UCSD-AML1 (cell line): Measurements from ENCODE around the gene AVPR2.

Source experiments
- DNase-seq: peaks from one replicate; lab custom pipeline; 2025; ENCODE audit not compliant: unreplicated experiment; lab: John Stamatoyannopoulos, UW

AVPR2 gene

DNA sequence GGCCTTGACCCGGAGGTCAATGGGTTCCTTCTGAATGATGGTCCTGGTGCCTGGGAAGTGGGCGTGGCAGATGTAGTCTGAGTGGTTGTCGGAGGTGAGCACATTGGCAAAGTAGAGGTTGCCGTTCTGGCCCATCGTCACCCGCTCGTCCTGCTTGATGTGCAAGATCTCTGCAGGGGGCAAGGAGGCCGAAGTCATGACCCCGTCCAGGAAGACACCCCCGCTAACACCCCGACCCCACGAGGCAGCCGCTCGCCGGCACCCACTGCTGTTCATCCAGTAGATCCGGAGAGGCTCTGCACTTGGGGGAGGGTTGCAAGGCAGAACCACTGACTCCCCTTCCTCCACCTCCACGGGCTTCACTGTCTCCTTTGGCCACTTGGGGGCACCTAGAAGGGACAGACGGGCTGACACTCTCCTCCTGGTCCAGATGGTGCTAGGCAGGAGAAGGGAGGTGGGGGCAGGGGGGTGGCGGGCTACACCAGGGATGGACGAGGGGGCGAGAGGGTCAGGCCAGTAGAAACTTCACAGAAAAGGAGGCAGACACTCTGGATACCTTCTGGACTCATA, 33.6 kb upstream of the AVPR2 start:
- DNase-seq = no peak

- DNase-seq = no peak
Measured at GRCh38 chrX:153871451-153871850, 33.0 kb upstream of the AVPR2 start.

GRCh38 chrX:153871946-153872878, 32.3 kb upstream of the AVPR2 start:
- DNase-seq = no peak

DNA sequence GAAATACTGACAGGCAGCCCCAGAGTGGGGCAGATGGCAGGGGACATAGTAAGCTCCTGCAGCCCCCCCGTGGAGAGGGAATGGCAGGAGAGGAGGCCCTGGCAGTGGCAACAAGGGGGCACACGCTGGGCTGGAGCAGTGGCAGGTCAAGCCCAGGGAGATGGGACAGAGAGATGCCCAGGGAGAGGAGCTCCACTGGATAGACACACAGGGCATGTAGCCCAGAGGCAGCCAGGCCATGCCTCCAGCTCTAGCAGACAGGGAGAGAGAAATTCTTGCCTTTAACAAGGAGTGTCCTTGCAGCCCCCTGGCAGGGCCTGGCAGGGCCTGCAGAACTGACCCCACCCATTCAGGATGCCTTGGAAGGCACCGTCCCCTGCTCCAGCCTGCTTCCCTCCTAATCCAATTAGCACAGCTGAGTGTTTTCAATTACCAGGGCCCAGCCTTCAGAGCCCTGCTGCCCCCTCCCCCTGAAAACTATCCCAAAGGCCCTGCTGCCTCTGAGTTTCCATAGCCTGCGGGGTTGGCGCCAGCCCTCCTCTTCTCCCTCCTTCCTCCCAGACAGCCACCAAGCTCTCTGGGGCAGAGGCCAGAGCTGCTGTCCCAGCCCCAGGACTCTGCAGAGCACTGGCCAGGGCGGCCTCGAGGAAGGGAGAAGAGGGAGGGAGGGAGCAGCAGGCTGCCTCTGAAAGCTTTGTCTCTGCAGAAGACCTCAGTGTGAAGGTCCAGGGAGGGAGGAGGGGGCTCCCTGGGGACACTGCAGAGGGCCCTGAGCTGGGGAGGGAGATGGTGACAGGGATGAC, 31.0 kb upstream of the AVPR2 start:
- no peak for DNase-seq

GRCh38 chrX:153874085-153874365, 30.4 kb upstream of the AVPR2 start:
- no peak for DNase-seq

GRCh38 chrX:153874366-153875125, 29.9 kb upstream of the AVPR2 start:
- DNase-seq = no peak

GRCh38 chrX:153875391-153876111, 28.9 kb upstream of the AVPR2 start:
- DNase-seq = peak; percentile 65

DNA sequence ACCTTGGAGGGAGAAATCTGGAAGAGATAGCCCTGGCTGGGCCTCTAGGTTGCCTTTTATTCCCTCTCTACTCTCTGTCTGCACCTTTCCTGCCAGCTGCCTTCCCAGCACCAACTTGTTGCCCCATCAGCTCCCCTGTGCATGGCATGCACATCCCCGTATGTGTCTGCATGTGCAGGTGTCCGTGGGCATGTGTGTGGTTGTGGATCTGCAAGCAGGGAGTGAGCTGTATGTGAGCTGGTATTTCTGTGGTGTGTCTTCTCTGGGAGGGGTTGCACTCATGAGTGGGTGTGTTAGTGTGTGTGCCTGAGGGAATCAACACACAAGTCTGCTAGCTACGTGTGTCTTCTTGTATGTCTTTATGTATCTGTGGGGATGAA, 28.4 kb upstream of the AVPR2 start:
- DNase-seq = no peak

DNA sequence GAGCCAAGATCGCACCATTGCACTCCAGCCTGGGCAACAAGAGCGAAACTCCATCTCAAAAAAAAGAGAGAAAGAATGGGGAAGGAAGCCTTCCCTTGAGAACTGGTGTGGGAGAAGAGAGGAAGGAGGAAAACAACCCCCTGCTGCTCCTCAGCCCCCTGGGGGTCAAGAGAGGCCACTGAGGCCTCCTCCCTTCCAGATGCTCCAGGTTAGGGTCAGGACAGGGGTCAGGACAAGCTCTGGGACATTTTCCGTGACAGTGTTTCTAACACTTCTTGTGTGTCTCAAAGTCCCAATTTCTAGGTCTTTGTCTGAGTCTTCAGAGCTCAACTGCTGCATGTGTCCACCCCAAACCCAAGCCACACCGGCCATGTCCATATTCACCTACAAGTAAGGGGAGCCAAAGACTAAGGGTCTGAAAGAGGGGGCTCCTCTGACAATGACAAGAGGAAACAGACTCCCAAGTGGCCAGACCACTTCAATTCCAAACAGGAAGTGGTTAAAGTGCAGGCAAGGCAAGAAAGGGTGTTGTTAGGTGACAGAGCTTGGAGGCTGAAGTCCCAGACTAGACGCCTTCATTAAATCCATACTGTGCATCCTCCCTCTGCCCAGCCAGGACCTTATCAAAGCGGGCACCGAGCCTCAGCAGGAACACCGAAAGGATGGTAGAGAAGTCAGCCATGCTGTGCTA, 26.8 kb upstream of the AVPR2 start:
- DNase-seq = no peak

DNA sequence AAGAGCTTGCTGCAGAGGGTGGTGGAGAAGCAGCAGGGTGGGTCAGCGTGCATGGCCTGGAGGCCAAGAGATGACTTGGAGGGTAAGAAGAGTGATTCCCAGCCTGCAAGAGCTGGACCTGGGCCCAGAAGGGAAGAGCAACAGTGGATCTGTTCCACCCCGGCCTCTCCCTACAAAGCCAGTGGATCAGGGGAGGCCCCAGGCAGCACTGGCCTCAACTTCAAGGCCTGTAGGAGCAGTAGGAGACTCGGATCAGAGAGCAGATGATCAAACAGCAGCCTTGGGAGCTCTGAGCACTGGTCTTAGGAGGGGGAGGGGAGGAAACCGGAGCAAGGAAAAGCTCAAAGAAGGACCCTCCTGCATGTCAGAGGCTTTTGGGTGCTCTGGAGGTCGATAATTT, 26.1 kb upstream of the AVPR2 start:
- no peak for DNase-seq

- DNase-seq = no peak
Measured at GRCh38 chrX:153878969-153879653, 25.4 kb upstream of the AVPR2 start.

- DNase-seq = no peak
Measured at GRCh38 chrX:153879741-153880439, 24.6 kb upstream of the AVPR2 start.

DNA sequence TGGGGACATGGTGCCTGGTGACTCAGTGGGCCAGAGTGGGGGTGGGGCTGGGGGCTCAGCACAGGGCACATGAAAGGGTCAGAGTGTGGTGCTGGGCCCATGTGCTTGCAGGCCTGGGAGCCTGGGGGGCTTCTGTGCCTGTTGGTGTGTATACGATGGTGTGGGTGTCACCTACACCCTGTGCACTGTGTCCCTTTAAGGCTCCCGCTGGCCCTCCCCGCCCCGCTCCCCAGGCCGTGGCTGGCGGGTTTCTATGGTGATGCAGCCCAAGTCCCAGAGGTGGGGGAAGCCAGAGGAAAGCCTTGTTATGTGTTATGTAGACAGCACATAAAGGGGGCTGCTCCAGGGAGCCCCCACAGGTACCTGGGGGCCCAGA, 24.0 kb upstream of the AVPR2 start:
- no peak for DNase-seq

- DNase-seq = no peak
Measured at GRCh38 chrX:153881281-153881680, 23.2 kb upstream of the AVPR2 start.

DNA sequence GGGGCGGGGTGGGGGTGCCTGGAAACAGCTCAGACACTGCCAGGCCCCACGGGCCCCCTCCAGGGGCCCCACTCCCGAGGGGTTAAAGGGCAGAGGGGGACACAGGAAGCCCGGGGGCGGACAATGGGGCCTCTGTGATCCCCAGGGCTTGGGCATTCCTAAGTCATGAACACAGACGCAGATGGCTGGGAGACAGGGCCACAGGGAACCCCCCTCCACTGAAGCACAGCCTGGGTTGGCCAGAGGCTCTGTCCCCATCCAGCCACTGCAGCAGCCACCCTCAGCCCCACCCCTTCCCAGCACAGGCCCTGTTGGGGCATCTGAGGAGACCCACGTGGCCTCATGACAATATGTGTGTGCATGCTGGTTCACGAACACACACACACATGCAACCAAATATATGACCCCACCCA, 22.4 kb upstream of the AVPR2 start:
- DNase-seq = no peak

DNA sequence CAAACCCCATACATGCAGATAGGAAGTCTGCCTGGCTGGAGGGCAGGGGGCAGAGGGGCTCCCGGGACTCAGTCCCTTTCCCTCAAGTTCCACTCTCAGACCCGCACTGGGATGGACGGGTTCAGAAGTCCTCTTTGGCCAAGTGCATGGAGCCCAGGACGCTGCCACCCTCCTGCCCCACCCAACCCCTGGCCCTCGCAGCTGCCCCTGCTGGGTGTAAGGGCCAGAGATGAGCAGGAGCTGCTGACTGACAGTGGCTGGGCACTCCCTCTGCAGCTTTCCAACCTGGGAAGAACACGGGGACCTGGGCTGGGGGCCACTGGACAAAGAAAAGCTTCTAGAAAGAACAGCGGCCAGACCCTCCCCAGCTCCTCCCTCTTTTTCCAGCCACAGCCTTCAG, 21.9 kb upstream of the AVPR2 start:
- no peak for DNase-seq

- DNase-seq = no peak
Measured at GRCh38 chrX:153883163-153883843, 21.2 kb upstream of the AVPR2 start.

DNA sequence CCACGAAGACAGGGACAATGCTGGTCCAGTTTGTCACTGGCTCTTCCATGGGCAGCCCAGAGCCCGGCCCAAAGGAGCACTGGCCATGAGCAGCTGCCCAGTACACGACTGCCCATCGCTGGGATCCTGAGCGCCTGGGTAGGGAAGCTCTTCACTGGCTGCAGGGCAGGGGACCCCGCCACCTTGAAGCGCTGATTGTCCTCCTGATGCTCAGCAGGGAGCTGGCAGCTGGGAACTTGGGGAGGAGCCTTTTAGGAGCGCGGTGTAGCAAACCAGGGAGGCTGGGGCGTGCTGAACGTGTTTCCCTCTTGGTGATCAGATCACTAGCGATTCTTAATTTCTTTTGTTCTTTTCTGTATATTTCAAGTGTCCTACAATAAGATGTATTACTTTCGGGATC, 20.3 kb upstream of the AVPR2 start:
- no peak for DNase-seq
